ENCODE results near the gene SP140. TPM values are rescaled to one million over a fixed set of nuclear protein-coding genes. Genes with fewer than 3 reads are reported as not detected.

Gene SP140
- total and polyA plus RNA-seq, 10 donors: 51.3 to 110 (median 71.4) TPM

DNA sequence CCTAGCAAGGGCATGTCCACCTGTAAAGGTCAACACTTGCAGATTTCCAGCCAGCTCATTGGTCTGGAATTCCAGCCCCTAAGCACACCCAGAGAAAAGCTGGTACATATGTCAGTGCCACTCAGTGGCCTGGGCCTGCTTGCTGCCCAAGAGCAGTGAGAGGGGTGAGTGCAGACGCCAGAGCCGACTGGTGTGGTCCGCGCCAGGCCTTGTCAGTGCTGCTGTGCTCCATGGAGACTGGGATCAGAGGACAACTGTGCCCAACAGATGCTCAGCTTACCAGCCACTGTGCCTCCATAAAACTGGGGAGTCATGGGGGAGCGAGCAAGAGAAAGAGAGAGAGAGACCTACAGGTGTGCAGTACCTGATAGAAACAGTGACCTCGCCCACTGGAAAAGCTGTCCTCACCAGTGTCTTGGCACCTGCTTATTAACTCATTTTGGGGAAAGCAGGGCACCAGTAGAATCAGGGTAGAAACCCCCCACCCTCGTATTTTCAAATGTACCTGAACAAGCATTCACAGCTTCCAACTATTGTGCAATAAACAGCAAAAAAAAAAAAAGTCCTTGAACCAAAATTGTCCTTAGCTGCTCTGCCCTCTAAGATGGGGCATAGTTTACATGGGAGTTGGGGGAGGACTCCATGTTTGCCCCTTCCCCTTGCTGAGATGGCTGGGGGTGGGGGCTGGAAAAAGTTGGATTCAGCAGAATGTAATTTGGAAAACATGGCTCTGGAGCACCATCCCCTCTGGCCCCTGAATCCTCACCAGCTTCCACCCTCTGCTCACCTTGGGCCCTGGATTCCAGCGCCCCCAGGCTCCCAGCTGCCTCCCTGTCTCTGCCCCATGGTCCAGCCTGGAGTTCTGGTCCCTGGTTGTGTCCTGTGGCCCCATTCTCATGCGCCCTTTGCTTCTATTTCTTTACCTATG lies 100.0 kb downstream of the SP140 start:
- H3K4me1 ChIP-seq: peaks cover 21 to 72% (median 44%) of the 10 kb centered on the region in 6 donors
- H3K27ac ChIP-seq: peak overlapping the region in 2 of 8 donors; percentile 5 to 93
- intact Hi-C loops (cut with DNase I; ENCODE audit: low total_unique reads): no loop called here
- peak; percentile 74 for DNase-seq
- TF ChIP-seq, protein P1, sequence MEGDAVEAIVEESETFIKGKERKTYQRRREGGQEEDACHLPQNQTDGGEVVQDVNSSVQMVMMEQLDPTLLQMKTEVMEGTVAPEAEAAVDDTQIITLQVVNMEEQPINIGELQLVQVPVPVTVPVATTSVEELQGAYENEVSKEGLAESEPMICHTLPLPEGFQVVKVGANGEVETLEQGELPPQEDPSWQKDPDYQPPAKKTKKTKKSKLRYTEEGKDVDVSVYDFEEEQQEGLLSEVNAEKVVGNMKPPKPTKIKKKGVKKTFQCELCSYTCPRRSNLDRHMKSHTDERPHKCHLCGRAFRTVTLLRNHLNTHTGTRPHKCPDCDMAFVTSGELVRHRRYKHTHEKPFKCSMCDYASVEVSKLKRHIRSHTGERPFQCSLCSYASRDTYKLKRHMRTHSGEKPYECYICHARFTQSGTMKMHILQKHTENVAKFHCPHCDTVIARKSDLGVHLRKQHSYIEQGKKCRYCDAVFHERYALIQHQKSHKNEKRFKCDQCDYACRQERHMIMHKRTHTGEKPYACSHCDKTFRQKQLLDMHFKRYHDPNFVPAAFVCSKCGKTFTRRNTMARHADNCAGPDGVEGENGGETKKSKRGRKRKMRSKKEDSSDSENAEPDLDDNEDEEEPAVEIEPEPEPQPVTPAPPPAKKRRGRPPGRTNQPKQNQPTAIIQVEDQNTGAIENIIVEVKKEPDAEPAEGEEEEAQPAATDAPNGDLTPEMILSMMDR (IDR thresholded peaks at IDR 0.05 in 8 of 11, conservative IDR thresholded peaks at IDR 0.05 in 3 of 11): no peak
- no peak for TF ChIP-seq POLR2AphosphoS5 (IDR thresholded peaks at IDR 0.05)
- no peak for TF ChIP-seq POLR2A (IDR thresholded peaks at IDR 0.05)
- H3K27me3 ChIP-seq (replicated peaks in 1 of 7): no peaks in the 10 kb centered on the region
- H3K36me3 ChIP-seq: peaks cover 0 to 22% (median 0%) of the 10 kb centered on the region in 6 donors
- peaks cover 0 to 10% (median 2%) of the 10 kb centered on the region in 8 donors for H3K9me3 ChIP-seq
- no peak overlapping the region for H3K4me3 ChIP-seq
- whole genome bisulfite sequencing, 5 donors: 91 to 95% (median 94%) methylated on average over 8 to 9 of the region's 9 CpGs

DNA sequence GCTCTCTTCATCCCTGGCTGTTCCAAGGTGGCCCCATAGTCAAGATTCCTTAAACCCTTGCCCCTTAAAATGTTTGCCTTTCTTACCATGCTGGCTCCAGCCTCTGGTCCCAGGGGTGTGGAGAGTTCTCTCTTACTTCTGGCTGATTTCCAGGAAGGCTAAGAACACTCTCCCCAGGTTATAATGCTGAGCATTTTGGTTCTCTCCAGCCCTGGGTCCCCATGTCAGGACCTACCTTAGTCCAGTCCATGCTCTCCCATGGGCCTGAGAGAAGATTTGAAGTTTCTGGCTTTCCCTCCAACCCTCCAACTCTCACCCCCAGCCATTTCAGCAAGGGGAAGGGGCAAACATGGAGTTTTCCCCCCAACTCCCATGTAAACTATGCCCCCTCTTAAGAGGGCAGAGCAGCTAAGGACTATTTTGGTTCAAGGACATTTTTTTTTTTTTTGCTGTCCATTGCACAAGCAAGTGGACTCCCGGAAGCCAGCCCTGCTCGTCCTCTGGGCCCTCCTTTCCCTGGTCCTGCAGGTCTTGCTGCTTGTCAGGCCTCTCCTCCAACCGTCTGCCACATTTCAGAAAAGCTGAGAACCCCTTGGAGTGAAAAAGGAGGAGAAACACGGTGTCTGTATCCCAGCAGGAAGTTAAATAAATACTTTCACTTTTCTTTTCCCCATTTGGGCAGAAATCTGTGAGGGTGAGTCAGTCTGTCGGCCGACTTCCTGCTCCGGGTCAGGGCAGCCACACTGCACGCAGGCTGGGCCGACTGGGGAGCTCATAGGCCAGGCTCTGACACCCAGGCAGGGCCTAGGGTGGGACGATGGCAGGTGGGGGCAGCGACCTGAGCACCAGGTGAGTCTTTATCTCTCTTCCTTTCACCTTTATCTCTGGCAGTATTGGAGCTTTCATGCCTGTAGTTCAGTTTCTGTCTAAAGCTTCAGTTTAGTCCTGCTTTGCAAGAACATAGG lies 101.2 kb downstream of the SP140 start, which contains the start of gene SP140L:
Gene SP140L (plus strand): TSS at position 741 of the 965 bp plus-strand sequence. CDS start 77 bp downstream, at position 818.
- intact Hi-C loops (cut with DNase I; ENCODE audit: low total_unique reads): no loop called here
- peak; percentile 96 for DNase-seq
- peak within 1 kb of the TSS; percentile 39 to 76 (median 52) for H3K4me3 ChIP-seq
- WGBS, 5 donors: 0 to 3% (median 1%) methylated on average over 11 of the region's 11 CpGs
- peak within 1 kb of the TSS; percentile 85 to 94 (median 90) for H3K27ac ChIP-seq
- no peaks in the 10 kb centered on the region for H3K27me3 ChIP-seq (replicated peaks in 1 of 7)
- H3K9me3 ChIP-seq: peaks cover 0 to 10% (median 2%) of the 10 kb centered on the region in 8 donors
- H3K4me1 ChIP-seq: peaks cover 28 to 75% (median 50%) of the 10 kb centered on the region in 6 donors
- peaks cover 0 to 22% (median 0%) of the 10 kb centered on the region in 6 donors for H3K36me3 ChIP-seq
- TF ChIP-seq, protein P1 (IDR thresholded peaks at IDR 0.05 in 8 of 11, conservative IDR thresholded peaks at IDR 0.05 in 3 of 11): no peak
- TF ChIP-seq POLR2AphosphoS5 (IDR thresholded peaks at IDR 0.05): peak; percentile 91 to 93 (median 92)
- TF ChIP-seq POLR2A (IDR thresholded peaks at IDR 0.05): peak in 1 of 3 donors; percentile 29

DNA sequence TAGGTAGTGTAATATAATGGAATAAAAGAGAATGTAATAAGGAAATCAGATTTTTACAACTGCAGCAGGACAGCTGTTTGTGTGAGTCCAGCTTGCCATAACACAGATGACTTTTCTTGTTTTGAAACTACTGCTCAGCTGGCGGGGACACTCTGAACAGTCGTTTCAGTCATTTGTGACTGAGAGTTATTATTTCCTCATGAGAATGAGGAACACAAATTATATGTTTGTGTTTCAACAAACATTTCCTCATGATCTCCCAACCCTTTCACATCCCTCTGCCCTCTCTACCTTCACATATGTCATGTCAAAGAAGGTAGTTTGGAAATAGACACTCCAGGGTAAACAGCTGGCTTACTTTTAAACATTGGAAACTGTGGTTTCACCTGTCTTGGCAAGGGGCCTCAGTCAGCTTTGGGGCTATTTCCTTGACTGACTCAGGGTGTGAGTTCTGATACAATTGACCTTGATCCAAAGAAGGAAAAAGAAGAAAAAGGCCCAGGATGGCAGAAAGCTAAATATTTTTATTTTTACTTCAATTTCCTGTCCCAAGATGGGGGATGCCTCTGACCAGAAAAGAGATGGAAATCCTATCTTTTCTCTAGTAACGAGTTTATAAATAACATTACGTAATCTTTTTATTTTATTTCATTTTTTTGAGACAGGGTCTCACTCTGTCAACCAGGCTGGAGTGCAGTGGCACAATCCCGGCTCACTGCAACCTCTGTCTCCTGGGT lies 102.0 kb downstream of the SP140 start:
- no peaks in the 10 kb centered on the region for H3K27me3 ChIP-seq (replicated peaks in 1 of 7)
- 37 to 45% (median 44%) methylated on average over 5 of the region's 5 CpGs for WGBS, 5 donors

More for the DNA sequence above, 102.0 kb downstream of the SP140 start:
- TF ChIP-seq, protein P1 (IDR thresholded peaks at IDR 0.05 in 8 of 11, conservative IDR thresholded peaks at IDR 0.05 in 3 of 11): no peak
- peak in 1 of 3 donors; percentile 14 for TF ChIP-seq POLR2A (IDR thresholded peaks at IDR 0.05)
- peak overlapping the region; percentile 39 to 76 (median 52) for H3K4me3 ChIP-seq
- peaks cover 0 to 9% (median 2%) of the 10 kb centered on the region in 8 donors for H3K9me3 ChIP-seq
- H3K36me3 ChIP-seq: peaks cover 0 to 27% (median 2%) of the 10 kb centered on the region in 6 donors
- peak overlapping the region; percentile 85 to 94 (median 90) for H3K27ac ChIP-seq
- peaks cover 28 to 81% (median 55%) of the 10 kb centered on the region in 6 donors for H3K4me1 ChIP-seq
- intact Hi-C loops (cut with DNase I; ENCODE audit: low total_unique reads): no loop called here
- DNase-seq: no peak

All from spleen (tissue), 11 donors.